HG03025 (cell line): ENCODE results near the gene LRRC3.

Source experiments
- ATAC-seq: cut with Tn5 transposase; IDR thresholded peaks from one replicate; pipeline ENCODE4 v1.9.1; 2021; ENCODE audit warnings: mild to moderate bottlenecking, moderate library complexity; ENCODE audit not compliant: unreplicated experiment, low FRiP score

Gene LRRC3

DNA sequence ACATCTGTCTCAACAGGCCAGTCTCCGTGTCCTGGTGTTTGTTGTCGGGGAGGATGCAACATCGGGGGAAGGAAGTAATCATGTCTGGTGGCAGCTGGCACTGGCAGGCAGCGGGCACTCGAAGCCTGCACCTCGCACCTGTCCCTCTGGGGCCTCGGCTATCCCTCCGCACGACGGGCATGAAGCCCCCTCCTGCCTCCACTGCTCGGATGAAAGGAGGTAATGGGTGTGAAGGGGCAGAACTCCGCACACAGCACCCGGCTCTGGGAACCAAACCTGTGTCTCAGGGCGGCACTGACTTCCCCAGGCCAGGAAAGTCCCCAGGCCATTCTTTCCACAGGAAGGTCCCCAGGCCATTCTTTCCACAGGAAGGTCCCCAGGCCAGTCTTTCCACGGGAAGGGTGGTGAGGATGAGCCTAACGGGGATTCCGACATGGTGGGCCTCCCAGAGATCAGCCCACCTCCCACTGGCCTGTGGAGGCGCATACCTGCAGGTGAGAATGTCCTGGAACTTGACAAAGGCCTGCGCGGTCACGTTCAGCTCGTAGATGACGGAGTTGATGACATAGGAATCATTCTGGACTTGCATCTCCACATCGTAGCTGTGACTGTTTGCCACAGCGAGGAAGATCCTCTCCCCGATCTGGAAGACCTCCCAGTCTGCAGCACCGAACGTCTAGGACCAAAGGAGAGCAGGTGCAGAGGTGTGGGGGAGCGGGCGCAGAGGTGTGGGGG lies 53.6 kb downstream of the LRRC3 start:
- ATAC-seq: no peak

DNA sequence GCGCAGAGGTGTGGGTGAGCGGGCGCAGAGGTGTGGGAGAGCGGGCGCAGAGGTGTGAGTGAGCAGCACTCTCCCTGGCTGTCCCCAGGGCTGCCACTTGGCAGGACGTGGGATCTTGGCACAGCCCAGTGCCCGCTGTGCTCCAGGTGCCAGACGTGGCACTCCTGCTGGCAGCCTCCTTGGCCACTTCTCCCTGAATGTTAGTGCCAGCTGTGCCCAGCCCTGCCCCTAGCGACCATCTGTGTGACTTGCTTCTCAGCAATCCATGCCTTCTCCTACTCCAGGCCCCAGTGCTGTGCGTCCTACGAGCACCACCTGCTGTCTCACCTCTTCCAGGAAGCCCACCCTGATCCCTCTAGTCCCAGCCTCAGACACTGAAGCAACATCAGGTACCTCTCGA lies 54.2 kb downstream of the LRRC3 start:
- no peak for ATAC-seq

DNA sequence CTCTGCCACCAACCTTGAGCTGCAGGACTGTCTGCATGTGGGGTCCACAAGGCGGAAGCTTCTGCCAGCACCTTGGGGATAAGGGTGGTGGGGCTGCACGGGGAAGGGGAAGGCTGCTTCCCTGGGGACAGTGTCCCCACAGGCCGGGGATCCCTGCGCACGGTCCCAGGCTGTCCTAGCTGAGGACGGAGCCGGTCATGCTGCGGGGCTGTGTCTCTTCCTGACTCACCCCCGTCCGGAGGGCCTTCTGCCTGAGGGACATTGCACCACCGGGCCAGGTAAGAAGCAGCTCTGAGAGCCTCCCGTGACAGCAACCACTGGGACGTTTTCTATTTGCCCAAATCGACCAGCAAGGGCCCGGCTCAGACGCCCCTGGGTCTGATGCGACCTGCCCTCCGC lies 54.8 kb downstream of the LRRC3 start:
- no peak for ATAC-seq

DNA sequence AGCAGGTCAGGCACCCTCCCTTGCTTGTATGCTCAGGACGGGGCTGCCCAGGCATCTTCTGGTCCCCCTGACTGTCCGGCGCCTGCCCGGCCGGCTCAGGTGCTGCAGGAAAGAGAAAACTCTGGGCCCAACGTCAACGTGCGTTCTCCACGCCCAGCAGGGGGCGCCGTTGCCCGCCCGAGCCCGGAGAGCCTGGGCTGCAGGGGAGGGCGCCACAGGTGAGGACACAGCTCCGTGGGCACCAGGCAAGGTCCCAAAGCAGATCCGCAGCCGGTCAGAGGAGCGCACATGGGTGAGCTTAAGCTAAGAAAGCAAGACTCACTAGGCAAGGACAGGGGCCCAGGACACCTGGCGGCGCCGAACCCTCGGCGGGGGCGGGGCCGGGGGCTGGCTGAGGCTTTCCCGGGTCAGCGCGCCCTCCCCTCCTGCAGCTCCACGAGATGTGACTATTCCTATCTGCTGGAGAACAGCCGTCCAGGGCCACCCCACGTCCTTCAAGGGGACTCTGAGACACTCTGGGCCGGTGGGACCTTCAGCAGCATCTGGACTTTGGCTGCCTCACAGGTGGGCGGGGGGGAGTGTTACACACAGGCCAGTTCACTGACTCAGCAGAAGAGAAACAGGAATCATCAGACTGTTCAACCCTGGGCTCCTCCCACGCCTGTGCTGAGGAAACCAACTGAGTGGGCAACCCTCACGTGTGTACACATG lies 55.4 kb downstream of the LRRC3 start:
- no peak for ATAC-seq

DNA sequence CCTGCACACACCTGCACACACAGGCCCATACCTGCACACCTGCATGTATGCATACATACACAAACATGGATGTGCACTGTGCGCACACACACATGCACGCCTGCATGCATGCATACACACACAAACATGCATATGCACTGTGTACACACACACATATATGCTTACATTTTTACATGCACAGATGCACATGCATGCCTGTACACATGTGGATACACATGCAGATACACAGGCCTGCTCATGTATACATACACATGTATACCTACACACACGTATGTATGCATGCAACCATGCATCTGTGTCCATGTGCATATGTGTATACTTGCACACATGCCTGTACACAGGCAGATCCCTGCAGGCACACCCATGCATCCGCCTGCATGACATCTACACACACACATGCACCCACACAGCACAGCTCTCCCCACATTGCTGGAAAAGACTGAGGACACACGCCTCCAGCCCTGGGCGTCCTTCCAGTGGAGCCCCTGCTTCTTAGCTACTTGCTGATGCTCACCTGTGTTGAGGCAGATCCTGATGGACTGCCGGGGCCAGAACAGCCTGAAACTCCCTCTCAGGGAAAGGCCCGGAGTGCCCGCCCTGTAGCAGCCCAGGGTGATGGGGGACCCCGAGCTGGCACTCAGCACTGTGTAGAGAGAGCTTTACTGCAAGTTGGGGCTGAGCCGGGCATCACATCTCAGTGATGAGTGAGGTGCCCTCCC lies 56.1 kb downstream of the LRRC3 start:
- ATAC-seq: no peak
